HG03064 (cell line): ENCODE measurements around the gene UBA7.
"Not testable (repeated sequence)": the region's sequence is repeated elsewhere in the genome, so short reads cannot be mapped to it uniquely, and the experiment has no call there.

ENCODE experiments used
- ATAC-seq: cut with Tn5 transposase; IDR thresholded peaks from one replicate; pipeline ENCODE4 v1.9.1; 2021; ENCODE audit warnings: low read depth; ENCODE audit not compliant: unreplicated experiment

UBA7 gene, protein sequence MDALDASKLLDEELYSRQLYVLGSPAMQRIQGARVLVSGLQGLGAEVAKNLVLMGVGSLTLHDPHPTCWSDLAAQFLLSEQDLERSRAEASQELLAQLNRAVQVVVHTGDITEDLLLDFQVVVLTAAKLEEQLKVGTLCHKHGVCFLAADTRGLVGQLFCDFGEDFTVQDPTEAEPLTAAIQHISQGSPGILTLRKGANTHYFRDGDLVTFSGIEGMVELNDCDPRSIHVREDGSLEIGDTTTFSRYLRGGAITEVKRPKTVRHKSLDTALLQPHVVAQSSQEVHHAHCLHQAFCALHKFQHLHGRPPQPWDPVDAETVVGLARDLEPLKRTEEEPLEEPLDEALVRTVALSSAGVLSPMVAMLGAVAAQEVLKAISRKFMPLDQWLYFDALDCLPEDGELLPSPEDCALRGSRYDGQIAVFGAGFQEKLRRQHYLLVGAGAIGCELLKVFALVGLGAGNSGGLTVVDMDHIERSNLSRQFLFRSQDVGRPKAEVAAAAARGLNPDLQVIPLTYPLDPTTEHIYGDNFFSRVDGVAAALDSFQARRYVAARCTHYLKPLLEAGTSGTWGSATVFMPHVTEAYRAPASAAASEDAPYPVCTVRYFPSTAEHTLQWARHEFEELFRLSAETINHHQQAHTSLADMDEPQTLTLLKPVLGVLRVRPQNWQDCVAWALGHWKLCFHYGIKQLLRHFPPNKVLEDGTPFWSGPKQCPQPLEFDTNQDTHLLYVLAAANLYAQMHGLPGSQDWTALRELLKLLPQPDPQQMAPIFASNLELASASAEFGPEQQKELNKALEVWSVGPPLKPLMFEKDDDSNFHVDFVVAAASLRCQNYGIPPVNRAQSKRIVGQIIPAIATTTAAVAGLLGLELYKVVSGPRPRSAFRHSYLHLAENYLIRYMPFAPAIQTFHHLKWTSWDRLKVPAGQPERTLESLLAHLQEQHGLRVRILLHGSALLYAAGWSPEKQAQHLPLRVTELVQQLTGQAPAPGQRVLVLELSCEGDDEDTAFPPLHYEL

DNA sequence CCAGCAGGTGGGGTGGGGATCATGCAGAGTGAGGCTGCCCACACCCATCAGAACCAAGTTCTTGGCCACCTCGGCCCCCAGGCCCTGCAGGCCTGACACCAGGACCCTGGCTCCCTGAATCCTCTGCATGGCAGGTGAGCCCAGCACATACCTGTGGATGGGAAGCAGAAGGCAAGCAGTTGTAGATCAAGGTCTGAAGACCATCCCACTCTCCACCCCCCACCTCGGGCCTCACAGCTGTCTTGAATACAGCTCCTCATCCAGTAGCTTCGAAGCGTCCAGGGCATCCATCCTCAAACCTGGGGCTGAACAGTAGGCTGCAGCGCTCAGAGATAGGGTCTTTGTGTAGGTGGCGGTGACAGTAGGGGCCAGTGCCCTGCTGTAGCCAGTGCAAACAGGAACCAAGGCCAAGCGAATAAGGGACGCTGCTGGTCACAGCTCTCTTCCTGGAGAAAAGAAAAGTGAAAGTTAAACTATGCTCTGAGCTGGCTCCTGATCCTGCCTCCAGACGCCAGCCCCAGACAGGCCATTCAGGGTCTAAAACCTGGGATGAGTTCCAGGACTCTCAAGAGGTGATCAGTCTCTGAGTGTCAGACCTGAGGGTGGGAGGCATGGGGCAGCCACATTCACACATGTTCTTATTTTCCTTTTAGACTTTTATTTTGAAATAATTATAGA lies at the start of gene UBA7:
TSS of gene UBA7 (minus strand) at position 457 of the 678 bp plus-strand sequence. CDS start at position 291, 166 bp downstream.
- peak; percentile 63 for ATAC-seq

DNA sequence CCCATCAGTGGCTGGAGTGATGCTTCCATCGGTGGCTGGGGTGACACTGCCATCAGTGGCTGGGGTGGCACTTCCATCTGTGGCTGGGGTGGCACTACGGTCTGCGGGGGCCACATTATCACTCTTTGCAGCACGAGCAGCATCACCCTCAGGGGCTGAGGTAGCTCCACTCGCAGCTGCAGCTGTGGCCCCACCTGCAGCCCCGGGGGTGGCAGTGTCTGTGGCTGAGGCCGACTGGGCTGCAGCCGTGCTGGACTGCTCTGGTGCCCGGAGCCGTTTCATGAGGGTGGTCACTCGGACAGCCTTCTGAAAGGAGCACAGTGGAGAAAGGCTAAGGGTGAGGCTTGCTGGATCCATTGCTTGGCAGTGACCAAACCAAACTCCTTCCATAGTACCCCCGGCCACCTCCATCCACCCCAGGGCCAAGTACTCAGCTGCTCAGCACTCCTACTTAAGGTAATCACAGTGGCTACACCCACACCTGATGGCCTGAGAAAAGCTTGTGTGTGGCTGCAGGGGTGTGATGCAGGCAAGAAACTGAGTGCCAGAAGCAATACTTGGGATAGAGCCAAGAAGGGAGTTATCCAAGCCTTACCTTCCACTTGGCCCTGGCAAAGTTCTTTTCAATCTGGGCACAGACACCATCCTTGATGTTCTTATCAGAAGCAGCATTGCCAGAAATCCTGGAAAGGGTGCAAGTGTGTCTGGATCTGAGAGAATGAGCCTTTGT lies 46.0 kb upstream of the UBA7 start:
- no peak for ATAC-seq

DNA sequence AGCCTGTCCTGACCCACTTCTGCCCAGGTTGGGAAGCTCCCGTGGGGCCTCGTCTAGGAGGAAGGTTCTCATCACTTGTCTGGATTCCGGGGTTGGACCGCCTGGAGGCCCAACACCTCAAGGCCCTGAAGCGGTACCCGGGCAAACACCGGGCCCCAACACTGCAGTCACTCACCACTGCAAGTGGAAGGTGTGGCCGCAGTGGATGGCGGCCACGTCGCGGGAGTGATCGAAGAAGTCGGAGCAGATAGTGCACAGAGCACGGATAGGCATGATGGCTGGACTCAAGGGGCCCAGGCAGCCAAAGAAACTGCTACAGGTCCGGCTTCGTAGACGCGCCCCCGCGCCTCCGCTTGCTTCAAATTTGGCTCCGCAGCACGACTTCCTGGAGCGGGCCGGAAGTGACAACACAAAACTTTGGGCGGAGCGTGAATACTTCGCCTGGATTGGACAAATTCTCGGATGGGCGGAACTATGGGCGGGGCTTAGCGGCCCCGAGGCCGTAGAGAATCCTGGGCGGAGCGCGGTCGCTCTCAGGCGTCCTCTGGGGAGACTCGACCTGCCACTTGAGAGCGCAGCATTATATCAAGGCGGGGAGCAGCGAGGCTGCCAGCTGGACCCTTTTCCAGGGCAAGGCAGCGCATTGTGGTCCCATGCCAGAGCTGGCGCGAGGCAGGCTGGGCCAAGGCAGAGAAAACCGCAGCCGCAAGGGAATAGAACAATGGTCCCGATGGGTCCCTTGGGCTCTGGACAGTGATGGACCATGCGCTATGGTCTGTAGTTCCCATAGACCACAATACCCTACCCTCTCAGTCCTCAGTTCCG lies 42.6 kb upstream of the UBA7 start, which contains the start of gene TRAIP:
TSS of gene TRAIP (minus strand) at position 384 of the 825 bp plus-strand sequence. CDS start at position 273, 111 bp downstream.
- ATAC-seq, result peak; percentile 92

DNA sequence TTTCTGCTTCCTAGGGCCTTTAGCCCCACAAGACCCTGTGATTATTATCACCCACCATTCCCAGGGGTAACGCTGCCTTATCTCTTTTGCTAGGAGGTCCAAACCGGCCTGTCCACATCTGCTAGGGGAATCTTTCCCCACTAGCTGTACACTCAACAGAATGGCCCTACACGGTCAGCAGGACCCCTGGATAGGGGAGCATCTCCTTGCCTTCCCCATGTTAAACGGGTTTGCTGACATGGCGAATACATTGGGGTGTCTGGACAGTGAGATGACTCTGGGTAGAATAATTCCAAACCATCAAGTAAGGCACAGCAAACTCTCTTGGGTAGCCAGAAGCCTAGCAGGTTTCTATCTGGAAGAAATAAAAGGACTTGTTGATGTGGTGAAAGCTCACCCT lies 41.9 kb upstream of the UBA7 start:
- no peak for ATAC-seq

DNA sequence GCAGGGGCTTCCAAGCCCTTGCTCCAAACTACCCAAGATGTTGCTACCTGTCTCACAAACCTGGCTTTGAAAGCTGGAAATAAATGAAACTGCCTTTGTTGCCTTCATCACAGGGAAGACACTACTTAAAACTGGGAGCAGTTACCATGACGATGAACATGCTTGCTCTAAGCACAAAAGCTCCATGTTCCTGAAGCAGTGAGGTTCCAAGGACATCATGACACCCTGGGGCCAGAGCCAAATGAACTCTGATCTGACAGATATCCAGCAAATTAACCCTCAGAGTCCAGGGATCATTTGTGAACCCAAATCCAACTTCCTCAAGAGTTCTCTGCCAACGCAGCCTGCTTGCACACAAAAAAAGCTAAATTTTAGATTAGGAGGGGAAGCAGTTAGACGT lies 31.9 kb upstream of the UBA7 start:
- ATAC-seq, result no peak

DNA sequence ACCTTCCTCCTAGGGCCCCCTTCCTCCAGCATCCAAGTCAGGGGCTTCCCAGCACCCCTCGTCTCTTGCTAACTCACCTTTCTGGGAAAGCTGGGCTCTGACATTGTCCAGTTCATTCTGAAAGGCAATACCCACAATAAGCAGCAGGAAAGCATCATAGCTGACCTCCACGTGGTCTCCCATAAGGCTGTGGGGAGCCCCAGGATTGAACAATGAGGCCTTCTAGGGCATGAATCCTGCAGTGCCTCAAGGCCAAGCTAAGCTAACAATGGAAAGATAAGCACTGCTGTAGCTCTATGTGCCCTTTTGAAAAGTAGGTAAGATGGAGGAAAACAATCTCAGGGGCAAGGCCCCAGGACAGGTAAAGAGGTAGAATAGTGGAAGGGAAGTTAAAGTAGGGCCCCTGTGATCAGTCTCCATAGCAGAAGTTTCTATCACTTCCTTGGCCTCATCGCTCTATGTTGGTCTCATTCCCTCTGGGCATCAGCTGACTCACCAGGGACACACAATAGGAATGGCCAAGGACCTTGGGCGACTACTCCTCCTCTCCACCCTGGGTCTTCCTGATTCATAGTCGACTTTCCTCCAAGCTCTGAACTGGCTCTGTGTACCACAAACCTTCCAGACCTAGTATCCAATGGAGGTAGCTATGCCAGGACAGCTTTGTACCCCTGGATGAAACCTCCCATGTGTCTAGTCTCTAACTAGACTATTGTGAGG lies 30.9 kb upstream of the UBA7 start:
- no peak for ATAC-seq

DNA sequence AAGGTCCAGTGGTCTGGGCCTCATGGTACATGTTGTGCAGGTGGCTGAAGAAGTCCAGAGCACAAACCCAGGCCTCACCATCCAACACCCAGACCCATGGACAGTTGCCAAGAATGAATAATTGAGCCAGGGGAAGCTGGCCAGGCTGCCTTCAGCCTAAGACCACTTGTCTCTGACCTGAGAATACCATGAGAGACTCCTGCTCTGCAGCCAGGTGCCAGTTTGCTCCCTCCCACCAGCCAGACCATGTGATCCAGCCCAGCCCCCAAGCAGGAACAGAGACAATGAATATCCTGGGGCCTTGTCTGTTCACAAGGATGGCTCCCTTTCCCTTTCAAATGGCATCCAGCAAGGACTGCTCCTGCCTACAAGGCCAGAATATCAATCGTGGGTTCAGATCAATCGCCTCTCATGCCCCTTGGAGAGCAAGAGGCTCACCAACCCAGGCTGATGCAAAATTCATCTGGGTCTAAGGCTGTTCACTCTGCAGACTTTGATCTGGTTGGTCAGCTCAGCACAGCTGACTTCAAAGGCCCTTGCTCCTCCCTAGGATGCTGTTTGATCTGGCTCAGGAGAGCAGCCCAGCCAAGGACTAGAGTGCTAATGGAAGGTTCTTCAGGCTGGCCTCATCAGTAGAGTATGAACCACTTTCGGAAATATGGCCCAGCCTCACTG lies 29.2 kb upstream of the UBA7 start:
- ATAC-seq, result no peak

DNA sequence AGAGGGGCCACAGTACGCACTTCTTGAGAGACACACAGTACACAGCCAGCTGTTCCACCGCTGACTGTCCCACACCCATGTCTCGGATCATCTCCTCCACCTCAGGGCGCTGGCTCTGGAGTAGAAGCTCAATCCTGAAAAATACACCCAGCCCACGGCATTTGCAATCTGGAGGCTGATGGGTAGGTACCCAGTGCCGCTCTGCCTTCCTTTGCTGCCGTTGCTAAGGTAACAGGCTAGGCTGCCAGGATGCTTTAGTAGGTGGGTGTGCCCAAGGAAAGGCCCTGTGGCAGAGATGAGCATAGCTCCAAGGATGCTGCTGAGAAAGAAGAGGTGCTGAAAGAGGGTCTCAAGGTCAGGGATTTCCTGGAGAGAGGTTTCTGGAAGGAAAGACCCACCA lies 28.1 kb upstream of the UBA7 start:
- ATAC-seq, result no peak

DNA sequence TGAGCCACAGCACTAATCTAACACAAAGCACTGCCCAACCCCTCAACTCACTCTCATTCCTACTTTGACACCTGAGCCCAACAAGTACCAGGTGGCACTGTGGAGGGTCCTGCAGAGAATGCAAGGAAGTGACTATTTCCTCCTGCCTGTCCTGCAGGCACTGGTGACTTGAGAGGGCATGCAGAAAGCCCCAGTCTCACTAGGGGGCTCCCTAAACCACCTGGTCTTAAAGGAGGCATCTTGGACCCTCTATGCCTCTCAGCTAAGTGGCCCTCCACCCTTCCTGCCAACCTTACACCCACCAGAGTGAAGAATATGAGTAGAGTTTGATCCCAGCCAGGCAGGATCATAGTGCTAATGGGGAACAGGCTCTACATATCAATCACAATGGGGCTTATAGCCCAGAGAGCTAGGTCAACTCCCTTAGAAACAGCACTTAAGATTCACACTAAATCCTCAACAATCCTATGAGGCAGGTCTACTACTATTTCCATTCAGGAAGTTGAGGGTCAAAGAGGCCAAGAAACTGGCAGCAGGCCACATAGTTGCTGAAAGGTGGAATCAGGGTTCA lies 27.5 kb upstream of the UBA7 start:
- no peak for ATAC-seq

DNA sequence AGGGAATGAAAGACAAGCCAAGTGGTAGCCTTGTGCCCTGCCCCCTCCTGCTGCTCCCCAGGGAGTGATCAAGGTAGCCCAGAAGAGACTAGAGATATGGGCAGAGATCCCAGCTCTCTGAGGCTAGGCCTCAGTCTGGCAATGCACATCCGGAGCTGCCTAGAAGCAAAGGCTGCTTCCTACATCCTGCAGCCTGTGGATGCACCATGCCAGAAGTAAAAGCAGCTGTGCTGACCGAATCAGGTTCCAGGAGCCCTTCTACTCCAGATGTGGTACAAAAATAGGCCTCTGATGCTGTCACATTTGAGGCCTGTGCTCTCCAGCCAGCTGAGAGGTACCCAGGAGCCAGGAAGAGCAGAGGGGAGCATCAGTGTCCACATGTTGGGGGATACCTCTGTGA lies 26.6 kb upstream of the UBA7 start:
- ATAC-seq, result no peak

DNA sequence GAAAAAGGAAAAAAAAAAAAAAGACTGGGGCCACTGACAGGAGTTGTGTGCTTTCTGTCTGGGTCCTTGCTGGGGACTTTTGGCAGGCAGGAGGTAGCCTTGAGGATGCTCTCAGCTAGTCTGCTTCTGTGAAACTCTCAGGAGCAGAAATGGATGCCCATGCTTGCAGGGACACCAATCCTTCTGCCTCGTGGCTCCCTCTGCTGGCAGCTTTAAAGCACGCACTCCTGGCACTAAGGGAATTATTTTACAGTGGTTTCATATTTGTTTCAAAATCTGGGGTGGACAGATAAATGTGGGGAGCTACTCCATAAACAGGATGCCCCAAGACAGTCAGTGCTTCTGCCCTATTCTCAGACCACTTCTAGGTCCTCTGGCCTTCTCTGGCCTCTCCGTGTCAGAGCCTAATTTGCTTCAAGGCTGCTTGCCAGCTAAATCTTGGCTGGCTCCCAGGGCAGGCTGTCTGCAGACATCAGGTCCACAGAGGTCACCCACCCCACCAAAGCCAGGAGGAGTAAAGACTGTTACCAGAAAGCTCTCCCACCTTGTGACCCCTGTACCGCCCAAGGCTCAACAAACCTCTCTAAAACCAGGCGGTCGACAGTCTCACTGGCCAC lies 25.5 kb upstream of the UBA7 start:
- no peak for ATAC-seq

DNA sequence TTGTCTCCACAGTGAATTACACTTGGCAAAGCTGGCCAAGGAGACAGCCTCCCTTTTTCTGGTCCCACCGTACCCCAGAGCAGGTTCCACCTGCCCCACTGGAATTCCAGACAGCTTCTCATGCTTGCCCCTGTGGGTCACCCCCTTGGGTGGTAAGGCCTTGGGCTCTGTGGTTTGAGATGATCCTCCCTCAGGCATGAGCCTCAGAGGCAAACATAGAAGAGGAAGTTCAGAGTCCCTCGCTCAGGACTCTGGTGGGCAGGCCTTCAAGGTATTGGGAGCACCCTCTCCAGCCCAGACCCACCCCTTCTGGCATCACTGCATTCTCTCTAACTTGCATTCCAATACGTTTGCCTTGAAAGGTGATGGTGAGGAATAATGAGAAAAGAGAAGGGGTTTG lies 17.6 kb upstream of the UBA7 start:
- no peak for ATAC-seq

DNA sequence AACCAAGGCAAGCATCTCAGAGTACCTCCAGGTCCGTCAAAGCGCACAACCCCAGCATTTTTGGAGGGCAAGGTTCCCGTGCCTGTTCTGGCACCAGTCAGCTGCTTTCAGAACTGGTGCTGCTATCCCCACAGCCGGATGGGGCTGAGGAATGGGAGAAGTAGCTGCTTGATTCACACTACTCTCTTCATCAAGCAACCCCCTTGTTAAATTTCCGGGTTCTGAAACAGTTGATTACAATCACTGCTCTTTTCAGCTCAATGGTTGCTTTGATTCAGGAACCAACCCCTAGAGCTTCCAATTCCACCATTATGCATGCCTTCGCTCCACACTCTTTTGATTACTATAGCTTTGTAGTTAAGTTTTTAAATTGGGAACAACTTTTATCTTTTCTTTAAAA lies 12.3 kb upstream of the UBA7 start:
- no peak for ATAC-seq

DNA sequence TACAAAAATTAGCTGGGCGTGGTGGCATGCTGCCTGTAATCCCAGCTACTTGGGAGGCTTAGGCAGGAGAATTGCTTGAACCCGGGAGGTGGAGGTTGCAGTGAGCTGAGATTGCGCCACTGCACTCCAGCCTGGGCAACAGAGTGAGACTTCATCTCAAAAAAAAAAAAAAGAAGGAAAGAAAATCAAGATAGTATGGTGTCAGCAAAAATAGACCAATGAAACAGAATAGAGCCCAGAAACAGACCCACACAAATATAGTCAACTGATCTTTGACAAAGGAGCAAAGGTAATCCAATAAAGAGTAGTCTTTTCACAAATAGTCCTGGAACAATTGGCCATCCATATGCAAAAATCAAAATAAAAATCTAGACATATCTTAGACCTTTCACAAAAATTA lies 9.4 kb upstream of the UBA7 start:
- not testable (repeated sequence) for ATAC-seq

DNA sequence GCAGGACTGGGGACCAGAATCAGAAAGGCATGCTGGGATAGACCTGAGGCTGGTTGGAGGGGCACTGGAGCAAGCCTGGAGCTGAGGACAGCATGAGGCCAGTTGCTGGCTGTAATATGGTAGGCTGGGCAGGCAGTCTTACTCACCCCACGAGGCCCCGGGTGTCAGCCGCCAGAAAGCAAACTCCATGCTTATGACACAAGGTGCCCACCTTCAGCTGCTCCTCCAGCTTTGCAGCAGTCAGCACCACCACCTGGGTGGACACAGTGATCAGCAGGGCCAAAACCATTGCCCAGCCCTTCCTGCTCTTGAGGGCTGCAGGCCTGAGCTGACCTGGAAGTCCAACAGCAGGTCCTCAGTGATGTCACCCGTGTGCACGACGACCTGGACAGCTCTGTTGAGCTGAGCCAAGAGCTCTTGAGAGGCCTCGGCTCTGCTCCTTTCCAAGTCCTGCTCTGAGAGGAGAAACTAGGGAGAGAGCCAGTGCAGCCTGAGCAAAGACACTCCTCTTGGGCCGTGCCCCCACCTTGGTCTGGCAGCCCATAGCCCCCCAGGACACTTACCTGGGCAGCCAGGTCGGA lies 747 bp downstream of the UBA7 start:
- ATAC-seq, result no peak

DNA sequence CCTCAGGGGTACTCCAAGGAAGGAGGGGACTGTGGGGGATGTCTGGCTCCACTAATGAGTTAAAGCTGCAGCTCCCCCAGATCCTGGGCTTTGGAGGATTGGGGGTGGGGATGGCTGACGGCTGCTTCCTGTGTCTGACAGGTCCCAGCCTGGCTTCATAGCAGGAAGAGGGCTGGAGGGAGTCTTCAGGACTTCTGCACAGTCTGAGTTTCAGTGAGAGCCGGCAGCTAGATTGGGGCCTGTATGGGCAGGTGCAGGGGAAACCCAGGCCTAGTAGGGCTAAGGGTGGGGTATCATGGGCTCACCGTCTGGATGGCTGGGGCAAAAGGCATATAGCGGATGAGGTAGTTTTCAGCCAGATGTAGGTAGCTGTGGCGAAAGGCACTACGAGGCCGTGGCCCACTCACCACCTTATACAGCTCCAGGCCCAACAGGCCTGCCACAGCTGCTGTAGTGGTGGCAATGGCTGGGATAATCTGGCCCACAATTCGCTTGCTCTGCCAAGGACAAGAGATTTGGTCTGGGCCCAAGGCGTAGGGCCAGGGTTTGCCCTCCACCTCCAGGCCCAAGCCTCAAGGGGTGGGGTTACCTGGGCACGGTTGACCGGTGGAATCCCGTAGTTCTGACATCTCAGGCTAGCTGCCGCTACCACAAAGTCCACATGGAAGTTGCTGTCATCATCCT lies 6.2 kb downstream of the UBA7 start:
- no peak for ATAC-seq
